ENCODE data around the gene RYR3. TPM values are rescaled to one million over a fixed set of nuclear protein-coding genes. Genes with fewer than 3 reads are reported as not detected.

RYR3 gene
- polyA plus RNA-seq, 1 donor = 54.3 TPM

GRCh38 chr15:33641069-33641468 is 330.3 kb downstream of the RYR3 start:
- DNase-seq (ENCODE audit: low read depth) = no peak

GRCh38 chr15:33644304-33644703 is 333.5 kb downstream of the RYR3 start:
- no peak for DNase-seq (ENCODE audit: low read depth)

GRCh38 chr15:33646744-33647143 is 336.0 kb downstream of the RYR3 start:
- no peak for DNase-seq (ENCODE audit: low read depth)

GRCh38 chr15:33649217-33649933 is 338.6 kb downstream of the RYR3 start:
- DNase-seq (ENCODE audit: low read depth) = no peak

- peak; percentile 4 for DNase-seq (ENCODE audit: low read depth)
These were observed 344.1 kb downstream of the RYR3 start for GRCh38 chr15:33654860-33655259.

- no peak for DNase-seq (ENCODE audit: low read depth)
These were observed 344.7 kb downstream of the RYR3 start for GRCh38 chr15:33655488-33655887.

GRCh38 chr15:33656168-33656567 is 345.4 kb downstream of the RYR3 start:
- DNase-seq (ENCODE audit: low read depth) = no peak

- no peak for DNase-seq (ENCODE audit: low read depth)
These were observed 349.4 kb downstream of the RYR3 start for GRCh38 chr15:33660151-33660550.

GRCh38 chr15:33662014-33662413 is 351.2 kb downstream of the RYR3 start:
- no peak for DNase-seq (ENCODE audit: low read depth)

GRCh38 chr15:33664947-33665346 is 354.2 kb downstream of the RYR3 start:
- DNase-seq (ENCODE audit: low read depth) = no peak

GRCh38 chr15:33670567-33670966 is 359.8 kb downstream of the RYR3 start:
- no peak for DNase-seq (ENCODE audit: low read depth)

GRCh38 chr15:33671456-33671855 is 360.7 kb downstream of the RYR3 start:
- no peak for DNase-seq (ENCODE audit: low read depth)

- DNase-seq (ENCODE audit: low read depth) = no peak
These were observed 364.5 kb downstream of the RYR3 start for GRCh38 chr15:33675246-33675645.

GRCh38 chr15:33677238-33677830 is 366.6 kb downstream of the RYR3 start:
- no peak for DNase-seq (ENCODE audit: low read depth)

GRCh38 chr15:33678176-33678575 is 367.4 kb downstream of the RYR3 start:
- DNase-seq (ENCODE audit: low read depth) = no peak

GRCh38 chr15:33678602-33679001 is 367.8 kb downstream of the RYR3 start:
- DNase-seq (ENCODE audit: low read depth) = no peak

- no peak for DNase-seq (ENCODE audit: low read depth)
These were observed 368.3 kb downstream of the RYR3 start for GRCh38 chr15:33679061-33679460.

GRCh38 chr15:33680336-33680735 is 369.6 kb downstream of the RYR3 start:
- DNase-seq (ENCODE audit: low read depth) = no peak

GRCh38 chr15:33693166-33693800 is 382.5 kb downstream of the RYR3 start:
- no peak for DNase-seq (ENCODE audit: low read depth)

GRCh38 chr15:33698126-33698525 is 387.4 kb downstream of the RYR3 start:
- DNase-seq (ENCODE audit: low read depth) = no peak

GRCh38 chr15:33699145-33699544 is 388.4 kb downstream of the RYR3 start:
- no peak for DNase-seq (ENCODE audit: low read depth)

- DNase-seq (ENCODE audit: low read depth) = no peak
These were observed 389.1 kb downstream of the RYR3 start for GRCh38 chr15:33699691-33700447.
